SU-DHL-6 (cell line): ENCODE data around the gene MYBL2.
"Not testable (repeated sequence)": the region's sequence is repeated elsewhere in the genome, so short reads cannot be mapped to it uniquely, and the experiment has no call there.

Experiments used
- EZH2phosphoT487 ChIP-seq: fragments of 200-600 bp; sonication (generic), shearing (Covaris generic); conservative IDR thresholded peaks from 2 replicates; pipeline ENCODE4 v1.6.1; 2018; ENCODE audit warnings: mild to moderate bottlenecking, antibody characterized with exemption, low read length, moderate library complexity, mixed read lengths
- TF ChIP-seq, protein P1 (sequence below): fragments of 200-600 bp; sonication (generic); IDR thresholded peaks from one replicate; pipeline ENCODE4 v1.5.1; 2017; ENCODE audit warnings: antibody characterized with exemption, mild to moderate bottlenecking, low read length, moderate library complexity; ENCODE audit not compliant: insufficient read depth, poor library complexity, severe bottlenecking

DNA sequence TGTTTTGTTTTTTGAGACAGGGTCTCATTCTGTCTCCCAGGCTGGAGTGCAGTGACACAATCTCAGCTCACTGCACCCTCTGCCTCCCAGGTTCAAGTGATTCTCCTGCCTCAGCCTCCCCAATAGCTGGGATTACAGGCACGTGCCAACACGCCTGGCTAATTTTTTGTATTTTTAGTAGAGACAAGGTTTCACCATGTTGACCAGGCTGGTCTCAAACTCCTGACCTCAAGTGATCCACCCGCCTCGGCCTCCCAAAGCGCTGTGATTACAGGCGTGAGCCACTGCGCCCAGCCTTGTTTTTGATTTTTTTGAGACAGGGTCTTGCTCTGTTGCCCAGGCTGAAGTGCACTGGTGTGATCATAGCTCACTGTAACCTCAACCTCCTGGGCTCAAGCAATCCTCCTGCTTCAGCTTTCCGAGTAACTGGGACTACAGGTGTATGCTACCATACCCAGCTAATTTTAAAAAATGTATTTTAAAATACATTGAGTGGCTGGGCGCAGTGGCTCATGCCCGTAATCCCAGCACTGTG lies 15.2 kb upstream of the MYBL2 start:
- TF ChIP-seq, protein P1, sequence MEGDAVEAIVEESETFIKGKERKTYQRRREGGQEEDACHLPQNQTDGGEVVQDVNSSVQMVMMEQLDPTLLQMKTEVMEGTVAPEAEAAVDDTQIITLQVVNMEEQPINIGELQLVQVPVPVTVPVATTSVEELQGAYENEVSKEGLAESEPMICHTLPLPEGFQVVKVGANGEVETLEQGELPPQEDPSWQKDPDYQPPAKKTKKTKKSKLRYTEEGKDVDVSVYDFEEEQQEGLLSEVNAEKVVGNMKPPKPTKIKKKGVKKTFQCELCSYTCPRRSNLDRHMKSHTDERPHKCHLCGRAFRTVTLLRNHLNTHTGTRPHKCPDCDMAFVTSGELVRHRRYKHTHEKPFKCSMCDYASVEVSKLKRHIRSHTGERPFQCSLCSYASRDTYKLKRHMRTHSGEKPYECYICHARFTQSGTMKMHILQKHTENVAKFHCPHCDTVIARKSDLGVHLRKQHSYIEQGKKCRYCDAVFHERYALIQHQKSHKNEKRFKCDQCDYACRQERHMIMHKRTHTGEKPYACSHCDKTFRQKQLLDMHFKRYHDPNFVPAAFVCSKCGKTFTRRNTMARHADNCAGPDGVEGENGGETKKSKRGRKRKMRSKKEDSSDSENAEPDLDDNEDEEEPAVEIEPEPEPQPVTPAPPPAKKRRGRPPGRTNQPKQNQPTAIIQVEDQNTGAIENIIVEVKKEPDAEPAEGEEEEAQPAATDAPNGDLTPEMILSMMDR: not testable (repeated sequence)
- not testable (repeated sequence) for TF ChIP-seq EZH2phosphoT487
